Fibroblast of lung (primary cell): ENCODE results near the gene ASTN1. TPM values are rescaled to one million over a fixed set of nuclear protein-coding genes. Genes with fewer than 3 reads are reported as not detected.

Experiments used
- DNase-seq, 2 donors: peaks; one replicate each; pipeline versions ENCODE4 v3.0.0 to v3.0.0-alpha.2; 2010; ENCODE audit warnings: low read depth in 2 of 2
- H2AFZ ChIP-seq: 2 replicates; pipeline ENCODE4 v1.5.1; 2012; ENCODE audit warnings: low read length, control low read depth, inconsistent platforms
- H3K27ac ChIP-seq: 2 replicates; pipeline ENCODE4 v1.5.1; 2011; ENCODE audit warnings: low read length, control low read depth; ENCODE audit not compliant: insufficient read depth
- H3K27me3 ChIP-seq: 2 replicates; pipeline ENCODE4 v1.5.1; 2011; ENCODE audit warnings: mild to moderate bottlenecking, low read length; ENCODE audit not compliant: control insufficient read depth, insufficient read depth
- H3K36me3 ChIP-seq: 2 replicates; pipeline ENCODE4 v1.5.1; 2011; ENCODE audit warnings: low read length; ENCODE audit not compliant: control insufficient read depth, insufficient read depth
- H3K4me1 ChIP-seq: 2 replicates; pipeline ENCODE4 v1.5.1; 2011; ENCODE audit warnings: low read length; ENCODE audit not compliant: control insufficient read depth, insufficient read depth; ENCODE audit errors: extremely low read depth
- H3K4me2 ChIP-seq: 2 replicates; pipeline ENCODE4 v1.5.1; 2011; ENCODE audit warnings: low read length, control low read depth; ENCODE audit not compliant: insufficient read depth; ENCODE audit errors: extremely low read depth
- H3K4me3 ChIP-seq, 4 experiments: fragments of 200-600 bp in 1 of 4; sonication (generic) in 1 of 4; replicated peaks in 1 of 4; 2 replicates each; pipeline ENCODE4 v1.5.1; 2011 to 2016; ENCODE audit warnings: low read length in 4 of 4, low read depth in 3 of 4, mild to moderate bottlenecking in 3 of 4, control low read depth in 2 of 4, inconsistent platforms in 1 of 4, mixed read lengths in 1 of 4; ENCODE audit not compliant: insufficient read depth in 1 of 4; ENCODE audit errors: control extremely low read depth in 1 of 4
- H3K79me2 ChIP-seq: 2 replicates; pipeline ENCODE4 v1.5.1; 2012; ENCODE audit warnings: mild to moderate bottlenecking, low read length, inconsistent platforms; ENCODE audit not compliant: control insufficient read depth, insufficient read depth
- H3K9ac ChIP-seq: 2 replicates; pipeline ENCODE4 v1.5.1; 2011; ENCODE audit warnings: mild to moderate bottlenecking, low read length, control low read depth; ENCODE audit not compliant: insufficient read depth
- H3K9me3 ChIP-seq: 2 replicates; pipeline ENCODE4 v1.5.1; 2012; ENCODE audit warnings: low read depth, low read length; ENCODE audit not compliant: control insufficient read depth, insufficient read depth
- H4K20me1 ChIP-seq: 2 replicates; pipeline ENCODE4 v1.5.1; 2011; ENCODE audit warnings: low read length; ENCODE audit not compliant: control insufficient read depth, insufficient read depth; ENCODE audit errors: extremely low read depth
- EZH2 ChIP-seq: IDR thresholded peaks from 2 replicates; pipeline ENCODE4 v1.5.1; 2012; ENCODE audit warnings: low read length, control low read depth, mild to moderate bottlenecking; ENCODE audit errors: missing control alignments
- polyA plus RNA-seq, 2 donors: library from polyadenylated mRNA; depleted of rRNA in 1 of 2; stranded (reverse) in 1 of 2; unstranded in 1 of 2; fragments of >200 nt; gene quantifications; 2 replicates each; pipeline ENCODE4 v1.2.1, GENCODE V29; 2011 to 2012; ENCODE audit warnings: missing spikeins in 1 of 2
- total RNA-seq: library from RNA; depleted of rRNA; stranded (reverse); fragments of >200 nt; gene quantifications from 2 replicates; pipeline ENCODE4 v1.2.1, GENCODE V29; 2014
- TF ChIP-seq, protein P1 (sequence below), 2 donors: IDR thresholded peaks in 1 of 2; conservative IDR thresholded peaks in 1 of 2; 1 replicate in 1 of 2; 2 replicates in 1 of 2; pipeline ENCODE4 v1.5.1; 2011 to 2012; ENCODE audit warnings: low read length in 2 of 2, control low read depth in 1 of 2, inconsistent platforms in 1 of 2, low read depth in 1 of 2, mild to moderate bottlenecking in 1 of 2

The ASTN1 gene
- total and polyA plus RNA-seq, 2 donors (not counting 1 experiment from before 2014, with no cell fraction given), result 0.06 to 0.17 TPM

DNA sequence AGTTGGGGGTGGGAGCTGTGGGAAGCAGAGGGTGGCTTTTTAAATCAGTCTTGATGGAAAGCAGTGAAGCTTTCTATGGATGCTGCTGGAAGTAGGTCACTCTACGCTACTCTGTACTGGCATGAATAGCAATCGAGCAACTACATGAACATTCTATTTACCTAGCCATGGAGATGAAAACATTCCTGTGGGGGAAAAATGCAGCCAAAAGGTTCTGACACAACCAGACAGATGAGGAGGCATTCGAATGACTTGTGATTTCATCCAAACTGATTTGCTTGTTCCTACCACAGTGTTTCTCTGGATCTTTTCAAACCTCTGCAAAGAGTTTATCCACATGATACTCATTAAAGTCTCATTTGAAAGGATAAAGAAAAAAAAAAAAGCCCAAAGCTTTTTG lies 95.0 kb downstream of the ASTN1 start:
- Histone ChIP-seq H3K4me3 (no peak overlapping the region), H3K9ac (no peak overlapping the region), H3K79me2 (no peaks in the 10 kb centered on the region), H3K27me3 (no peaks in the 10 kb centered on the region), H4K20me1 (no peaks in the 10 kb centered on the region), H3K9me3 (no peaks in the 10 kb centered on the region), H3K36me3 (no peaks in the 10 kb centered on the region), H3K4me1 (no peaks in the 10 kb centered on the region), H3K4me2 (no peak overlapping the region), H3K27ac (no peak overlapping the region), H2AFZ (no peak overlapping the region)
- TF ChIP-seq, protein P1, sequence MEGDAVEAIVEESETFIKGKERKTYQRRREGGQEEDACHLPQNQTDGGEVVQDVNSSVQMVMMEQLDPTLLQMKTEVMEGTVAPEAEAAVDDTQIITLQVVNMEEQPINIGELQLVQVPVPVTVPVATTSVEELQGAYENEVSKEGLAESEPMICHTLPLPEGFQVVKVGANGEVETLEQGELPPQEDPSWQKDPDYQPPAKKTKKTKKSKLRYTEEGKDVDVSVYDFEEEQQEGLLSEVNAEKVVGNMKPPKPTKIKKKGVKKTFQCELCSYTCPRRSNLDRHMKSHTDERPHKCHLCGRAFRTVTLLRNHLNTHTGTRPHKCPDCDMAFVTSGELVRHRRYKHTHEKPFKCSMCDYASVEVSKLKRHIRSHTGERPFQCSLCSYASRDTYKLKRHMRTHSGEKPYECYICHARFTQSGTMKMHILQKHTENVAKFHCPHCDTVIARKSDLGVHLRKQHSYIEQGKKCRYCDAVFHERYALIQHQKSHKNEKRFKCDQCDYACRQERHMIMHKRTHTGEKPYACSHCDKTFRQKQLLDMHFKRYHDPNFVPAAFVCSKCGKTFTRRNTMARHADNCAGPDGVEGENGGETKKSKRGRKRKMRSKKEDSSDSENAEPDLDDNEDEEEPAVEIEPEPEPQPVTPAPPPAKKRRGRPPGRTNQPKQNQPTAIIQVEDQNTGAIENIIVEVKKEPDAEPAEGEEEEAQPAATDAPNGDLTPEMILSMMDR (conservative IDR thresholded peaks at IDR 0.05 in 1 of 2, IDR thresholded peaks at IDR 0.05 in 1 of 2; ENCODE audit: low read depth in 1 of 2, low read length in 2 of 2), result no peak
- TF ChIP-seq EZH2, result no peak
- DNase-seq, result peak in 1 of 2 donors; percentile 27

- no peaks in the 10 kb centered on the region for H3K36me3 ChIP-seq
- H3K27me3 ChIP-seq, result no peaks in the 10 kb centered on the region
- no peaks in the 10 kb centered on the region for H4K20me1 ChIP-seq
- TF ChIP-seq, protein P1 (conservative IDR thresholded peaks at IDR 0.05 in 1 of 2, IDR thresholded peaks at IDR 0.05 in 1 of 2; ENCODE audit: low read depth in 1 of 2, low read length in 2 of 2), result no peak
- no peak for TF ChIP-seq EZH2
- no peak for DNase-seq
- no peak overlapping the region for H2AFZ ChIP-seq
- no peak overlapping the region for H3K9ac ChIP-seq
- no peak overlapping the region for H3K4me3 ChIP-seq
- no peak overlapping the region for H3K4me2 ChIP-seq
- H3K79me2 ChIP-seq, result no peaks in the 10 kb centered on the region
- H3K9me3 ChIP-seq, result no peaks in the 10 kb centered on the region
- H3K4me1 ChIP-seq, result no peaks in the 10 kb centered on the region
- H3K27ac ChIP-seq, result no peak overlapping the region
Measured at GRCh38 chr1:177067752-177068410, 96.6 kb downstream of the ASTN1 start.

DNA sequence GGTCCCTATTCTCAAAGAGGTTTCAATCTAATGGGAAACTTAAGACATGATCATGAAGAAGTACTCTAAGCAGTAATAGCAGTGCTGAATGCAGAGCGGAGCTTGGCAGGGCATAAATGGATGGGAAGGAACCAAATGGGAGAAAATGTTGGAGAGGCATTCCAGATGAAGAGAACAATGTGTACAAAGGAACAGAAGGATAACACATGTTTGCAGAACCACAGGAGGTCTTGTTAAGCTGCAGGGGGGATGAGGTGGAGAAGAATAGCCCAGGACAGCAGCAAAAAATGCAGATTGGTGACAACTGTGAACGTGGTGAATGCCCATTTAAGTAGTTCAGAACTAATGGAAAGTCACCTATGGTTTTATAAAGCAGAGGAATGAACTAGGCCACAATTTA lies 99.1 kb downstream of the ASTN1 start:
- Histone ChIP-seq H3K36me3 (no peaks in the 10 kb centered on the region), H4K20me1 (no peaks in the 10 kb centered on the region), H2AFZ (no peak overlapping the region), H3K79me2 (no peaks in the 10 kb centered on the region), H3K27ac (no peak overlapping the region), H3K4me2 (no peak overlapping the region), H3K9me3 (no peaks in the 10 kb centered on the region), H3K27me3 (no peaks in the 10 kb centered on the region), H3K9ac (no peak overlapping the region), H3K4me3 (no peak overlapping the region), H3K4me1 (no peaks in the 10 kb centered on the region)
- DNase-seq, result no peak
- TF ChIP-seq, protein P1 (conservative IDR thresholded peaks at IDR 0.05 in 1 of 2, IDR thresholded peaks at IDR 0.05 in 1 of 2; ENCODE audit: low read depth in 1 of 2, low read length in 2 of 2), result no peak
- no peak for TF ChIP-seq EZH2
